Ishikawa (cell line): Measurements from ENCODE around the gene C17orf107.

Source experiments
- CEBPB ChIP-seq: IDR thresholded peaks from 2 replicates; pipeline ENCODE4 v1.6.1; 2012
- CREB1 ChIP-seq: IDR thresholded peaks from 2 replicates; pipeline ENCODE4 v1.6.1; 2012; ENCODE audit warnings: low read depth
- EP300 ChIP-seq: IDR thresholded peaks from 2 replicates; pipeline ENCODE4 v1.6.1; 2012; ENCODE audit warnings: borderline replicate concordance
- FOXM1 ChIP-seq: IDR thresholded peaks from 2 replicates; pipeline ENCODE4 v1.6.1; 2012; ENCODE audit warnings: low read depth, borderline replicate concordance
- NFIC ChIP-seq: IDR thresholded peaks from 2 replicates; pipeline ENCODE4 v1.6.1; 2012
- RAD21 ChIP-seq: IDR thresholded peaks from 2 replicates; pipeline ENCODE4 v1.6.1; 2012; ENCODE audit warnings: low read depth

- no peak for TF ChIP-seq FOXM1
- TF ChIP-seq NFIC, result no peak
- TF ChIP-seq EP300, result no peak
- no peak for TF ChIP-seq CREB1
- no peak for TF ChIP-seq RAD21
- TF ChIP-seq CEBPB, result no peak
Observed at GRCh38 chr17:4944554-4945175, 45.3 kb downstream of the C17orf107 start.
